GM21526 (cell line): ENCODE data around the gene DTNBP1.

ENCODE experiments used
- ATAC-seq: cut with Tn5 transposase; IDR thresholded peaks from one replicate; pipeline ENCODE4 v1.9.1; 2021; ENCODE audit warnings: moderate library complexity; ENCODE audit not compliant: unreplicated experiment, low FRiP score

Gene DTNBP1

GRCh38 chr6:15626878-15627674, 35.8 kb downstream of the DTNBP1 start:
- no peak for ATAC-seq

- ATAC-seq: no peak
Measured at GRCh38 chr6:15626160-15626559, 36.7 kb downstream of the DTNBP1 start.

GRCh38 chr6:15623276-15624116, 39.3 kb downstream of the DTNBP1 start:
- no peak for ATAC-seq

GRCh38 chr6:15622045-15622740, 40.6 kb downstream of the DTNBP1 start:
- ATAC-seq: no peak

- peak; percentile 83 for ATAC-seq
Measured at GRCh38 chr6:15621203-15622044, 41.4 kb downstream of the DTNBP1 start.

- no peak for ATAC-seq
Measured at GRCh38 chr6:15620611-15621010, 42.2 kb downstream of the DTNBP1 start.

GRCh38 chr6:15619330-15619729, 43.5 kb downstream of the DTNBP1 start:
- ATAC-seq: no peak

- ATAC-seq: no peak
Measured at GRCh38 chr6:15618685-15619084, 44.1 kb downstream of the DTNBP1 start.

GRCh38 chr6:15616261-15616660, 46.6 kb downstream of the DTNBP1 start:
- ATAC-seq: no peak

- no peak for ATAC-seq
Measured at GRCh38 chr6:15615802-15616201, 47.0 kb downstream of the DTNBP1 start.

GRCh38 chr6:15614277-15614676, 48.6 kb downstream of the DTNBP1 start:
- no peak for ATAC-seq

- no peak for ATAC-seq
Measured at GRCh38 chr6:15608396-15608795, 54.4 kb downstream of the DTNBP1 start.

- ATAC-seq: no peak
Measured at GRCh38 chr6:15607603-15608002, 55.2 kb downstream of the DTNBP1 start.

- ATAC-seq: no peak
Measured at GRCh38 chr6:15606347-15606746, 56.5 kb downstream of the DTNBP1 start.

GRCh38 chr6:15604843-15605242, 58.0 kb downstream of the DTNBP1 start:
- no peak for ATAC-seq

GRCh38 chr6:15602154-15602553, 60.7 kb downstream of the DTNBP1 start:
- no peak for ATAC-seq

GRCh38 chr6:15598273-15598798, 64.5 kb downstream of the DTNBP1 start:
- no peak for ATAC-seq

GRCh38 chr6:15596186-15596896, 66.5 kb downstream of the DTNBP1 start:
- no peak for ATAC-seq

GRCh38 chr6:15595461-15596173, 67.2 kb downstream of the DTNBP1 start:
- no peak for ATAC-seq
